HG02623 (cell line): ENCODE measurements around the gene PTGIS.

Experiments used
- ATAC-seq: cut with Tn5 transposase; IDR thresholded peaks from one replicate; pipeline ENCODE4 v1.9.1; 2021; ENCODE audit warnings: moderate library complexity; ENCODE audit not compliant: unreplicated experiment

The PTGIS gene

GRCh38 chr20:49475292-49476015 lies 92.5 kb downstream of the PTGIS start:
- ATAC-seq: no peak

- ATAC-seq: no peak
Measured at GRCh38 chr20:49471397-49471796, 96.5 kb downstream of the PTGIS start.

- no peak for ATAC-seq
Measured at GRCh38 chr20:49470922-49471321, 97.0 kb downstream of the PTGIS start.

- ATAC-seq: no peak
Measured at GRCh38 chr20:49469060-49469459, 98.9 kb downstream of the PTGIS start.

GRCh38 chr20:49468412-49468811 lies 99.5 kb downstream of the PTGIS start:
- no peak for ATAC-seq

- no peak for ATAC-seq
Measured at GRCh38 chr20:49466114-49466912, 101.6 kb downstream of the PTGIS start.

GRCh38 chr20:49464556-49464955 lies 103.4 kb downstream of the PTGIS start:
- no peak for ATAC-seq

GRCh38 chr20:49462626-49463025 lies 105.3 kb downstream of the PTGIS start:
- ATAC-seq: no peak

GRCh38 chr20:49461894-49462620 lies 105.9 kb downstream of the PTGIS start:
- ATAC-seq: no peak

- no peak for ATAC-seq
Measured at GRCh38 chr20:49460916-49461315, 107.0 kb downstream of the PTGIS start.

GRCh38 chr20:49460131-49460530 lies 107.8 kb downstream of the PTGIS start:
- ATAC-seq: no peak

GRCh38 chr20:49459684-49460083 lies 108.3 kb downstream of the PTGIS start:
- ATAC-seq: no peak

GRCh38 chr20:49457444-49457843 lies 110.5 kb downstream of the PTGIS start:
- no peak for ATAC-seq

- ATAC-seq: no peak
Measured at GRCh38 chr20:49456646-49457045, 111.3 kb downstream of the PTGIS start.

- no peak for ATAC-seq
Measured at GRCh38 chr20:49455691-49456090, 112.2 kb downstream of the PTGIS start.
